Neural cell (in vitro differentiated cells): ENCODE data around the gene RPL9.

ENCODE experiments used
- CTCF ChIP-seq: fragments of 450-650 bp; IDR thresholded peaks from 2 replicates; pipeline ENCODE4 v1.5.1; 2014; ENCODE audit warnings: antibody characterized with exemption, mild to moderate bottlenecking, moderate library complexity; ENCODE audit not compliant: poor library complexity, severe bottlenecking
- REST ChIP-seq: IDR thresholded peaks from 2 replicates; pipeline ENCODE4 v1.6.1; 2012; ENCODE audit warnings: borderline replicate concordance
- TAF1 ChIP-seq: IDR thresholded peaks from 2 replicates; pipeline ENCODE4 v1.6.1; 2012; ENCODE audit warnings: low read depth

GRCh38 chr4:39446842-39447573 is 11.7 kb downstream of the RPL9 start:
- TF ChIP-seq TAF1: no peak
- TF ChIP-seq REST: no peak
- no peak for TF ChIP-seq CTCF
